Breast epithelium (tissue), 3 donors: ENCODE data around the gene FBLN1.

Source experiments
- POLR2A ChIP-seq: fragments of 450-650 bp; IDR thresholded peaks from one replicate; pipeline ENCODE4 v1.6.1; 2016; ENCODE audit warnings: antibody characterized with exemption, mild to moderate bottlenecking, moderate library complexity
- TF ChIP-seq, protein P1 (sequence below), 3 donors: fragments of 450-650 bp; IDR thresholded peaks; one replicate each; pipeline ENCODE4 v1.5.1; 2016 to 2017; ENCODE audit warnings: antibody characterized with exemption in 3 of 3, mild to moderate bottlenecking in 3 of 3, moderate library complexity in 3 of 3

GRCh38 chr22:45518580-45518991 lies 15.9 kb downstream of the FBLN1 start:
- TF ChIP-seq, protein P1, sequence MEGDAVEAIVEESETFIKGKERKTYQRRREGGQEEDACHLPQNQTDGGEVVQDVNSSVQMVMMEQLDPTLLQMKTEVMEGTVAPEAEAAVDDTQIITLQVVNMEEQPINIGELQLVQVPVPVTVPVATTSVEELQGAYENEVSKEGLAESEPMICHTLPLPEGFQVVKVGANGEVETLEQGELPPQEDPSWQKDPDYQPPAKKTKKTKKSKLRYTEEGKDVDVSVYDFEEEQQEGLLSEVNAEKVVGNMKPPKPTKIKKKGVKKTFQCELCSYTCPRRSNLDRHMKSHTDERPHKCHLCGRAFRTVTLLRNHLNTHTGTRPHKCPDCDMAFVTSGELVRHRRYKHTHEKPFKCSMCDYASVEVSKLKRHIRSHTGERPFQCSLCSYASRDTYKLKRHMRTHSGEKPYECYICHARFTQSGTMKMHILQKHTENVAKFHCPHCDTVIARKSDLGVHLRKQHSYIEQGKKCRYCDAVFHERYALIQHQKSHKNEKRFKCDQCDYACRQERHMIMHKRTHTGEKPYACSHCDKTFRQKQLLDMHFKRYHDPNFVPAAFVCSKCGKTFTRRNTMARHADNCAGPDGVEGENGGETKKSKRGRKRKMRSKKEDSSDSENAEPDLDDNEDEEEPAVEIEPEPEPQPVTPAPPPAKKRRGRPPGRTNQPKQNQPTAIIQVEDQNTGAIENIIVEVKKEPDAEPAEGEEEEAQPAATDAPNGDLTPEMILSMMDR (IDR thresholded peaks at IDR 0.05), result no peak
- no peak for TF ChIP-seq POLR2A
